Transverse colon (tissue), 4 donors: Measurements from ENCODE around the gene TENM4. TPM values are rescaled to one million over a fixed set of nuclear protein-coding genes. Genes with fewer than 3 reads are reported as not detected.
"Not testable (repeated sequence)": the region's sequence is repeated elsewhere in the genome, so short reads cannot be mapped to it uniquely, and the experiment has no call there.

Source experiments
- DNase-seq: peaks from one replicate; pipeline ENCODE4 v3.0.0-alpha.2; 2019
- H3K27ac ChIP-seq, 4 donors: fragments of 200-600 bp; sonication (generic); 2 replicates each; pipeline ENCODE4 v1.5.1; 2016 to 2018; ENCODE audit warnings: inconsistent platforms in 4 of 4
- H3K27me3 ChIP-seq: fragments of 200-600 bp; sonication (generic); 2 replicates; pipeline ENCODE4 v1.5.1; 2017; ENCODE audit warnings: inconsistent platforms
- H3K36me3 ChIP-seq, 4 donors: fragments of 200-600 bp; sonication (generic); 2 replicates each; pipeline ENCODE4 v1.5.1; 2017 to 2019; ENCODE audit warnings: inconsistent platforms in 4 of 4
- H3K4me1 ChIP-seq, 4 donors: fragments of 200-600 bp; sonication (generic); 2 replicates each; pipeline ENCODE4 v1.5.1; 2017 to 2020; ENCODE audit warnings: inconsistent platforms in 4 of 4
- H3K4me3 ChIP-seq, 4 donors: fragments of 200-600 bp; sonication (generic); 1 replicate in 1 of 4; 2 replicates in 3 of 4; pipeline versions ENCODE4 v1.5.1 to v1.6.1; 2017 to 2019; ENCODE audit warnings: inconsistent platforms in 4 of 4
- H3K9me3 ChIP-seq, 2 donors: fragments of 200-600 bp; sonication (generic); 2 replicates each; pipeline ENCODE4 v1.5.1; 2017 to 2019; ENCODE audit warnings: inconsistent platforms in 2 of 2
- CTCF ChIP-seq, 5 experiments: fragments of 200-600 bp in 3 of 5; fragments of 450-650 bp in 2 of 5; sonication (generic) in 3 of 5; IDR thresholded peaks; 1 replicate in 2 of 5; 2 replicates in 3 of 5; pipeline ENCODE4 v1.5.1; 2016 to 2017; ENCODE audit warnings: antibody characterized with exemption in 5 of 5, inconsistent platforms in 3 of 5, mild to moderate bottlenecking in 2 of 5, moderate library complexity in 1 of 5
- EP300 ChIP-seq: sonication (generic); formaldehyde crosslinking; IDR thresholded peaks from one replicate; pipeline ENCODE4 v1.6.1; 2017; ENCODE audit warnings: antibody characterized with exemption, low read depth
- POLR2A ChIP-seq: fragments of 450-650 bp; IDR thresholded peaks from one replicate; pipeline ENCODE4 v1.6.1; 2016; ENCODE audit warnings: antibody characterized with exemption, mild to moderate bottlenecking, moderate library complexity
- POLR2AphosphoS5 ChIP-seq, 3 donors: sonication (generic); formaldehyde crosslinking; IDR thresholded peaks; one replicate each; pipeline ENCODE4 v1.6.1; 2016; ENCODE audit warnings: antibody characterized with exemption in 3 of 3
- WGBS, 2 donors: methylation state at CpG; one replicate each; pipeline ENCODE4 v1.1.5; 2018; ENCODE audit warnings: low coverage in 1 of 2; 5-methylcytosine and 5-hydroxymethylcytosine counted together
- in situ Hi-C, 4 donors: fragments of 200-750 bp; cut with MboI; loops; one replicate each; pipeline versions ENCODE4 v1.15.0 to v1.15.1; 2017; ENCODE audit warnings: low sequenced_read_pairs in 3 of 4, low pct_ligation_motif_present in 1 of 4, low pct_unique_long_range_greater_than_20kb in 1 of 4
- intact Hi-C: fragments of 100-400 bp; cut with DNase I; formaldehyde crosslinking; loops from one replicate; pipeline ENCODE4 v1.15.1; 2023; ENCODE audit warnings: low total_unique reads
- total RNA-seq, 4 donors: library from RNA; depleted of rRNA; stranded (reverse); fragments of >200 nt; gene quantifications; one replicate each; pipeline ENCODE4 v1.1.0, GENCODE V29; 2016

TENM4 gene
- total RNA-seq, 4 donors from 2014 or later: 0.14 to 0.79 (median 0.39) TPM

- intact Hi-C loops (no loop called here), in situ Hi-C loops (no loop called here)
- 73 to 83% methylated on average over 2 to 3 of the region's 3 CpGs for WGBS, 2 donors
Measured at GRCh38 chr11:78981153-78981552, 459.7 kb downstream of the TENM4 start.

GRCh38 chr11:78978831-78979230, 462.0 kb downstream of the TENM4 start:
- H3K36me3 ChIP-seq: no peaks in the 10 kb centered on the region
- no peaks in the 10 kb centered on the region for H3K4me1 ChIP-seq
- no peak overlapping the region for H3K4me3 ChIP-seq
- TF ChIP-seq POLR2AphosphoS5 (IDR thresholded peaks at IDR 0.05): no peak
- no peak for TF ChIP-seq POLR2A
- no peak for TF ChIP-seq CTCF (IDR thresholded peaks at IDR 0.05)
- no peak for TF ChIP-seq EP300
- DNase-seq: no peak
- 93% methylated on average over 2 of the region's 2 CpGs; no CpG with 5 or more reads in 1 of the 2 donors for WGBS, 2 donors
- in situ Hi-C loops: no loop called here
- intact Hi-C loops: no loop called here
- no peak overlapping the region for H3K27ac ChIP-seq
- H3K27me3 ChIP-seq: no peaks in the 10 kb centered on the region
- H3K9me3 ChIP-seq: no peaks in the 10 kb centered on the region

More at GRCh38 chr11:78981153-78981552, 459.7 kb downstream of the TENM4 start:
- DNase-seq: no peak
- Histone ChIP-seq H3K9me3 (no peaks in the 10 kb centered on the region), H3K36me3 (no peaks in the 10 kb centered on the region), H3K4me3 (no peak overlapping the region), H3K4me1 (no peaks in the 10 kb centered on the region), H3K27ac (no peak overlapping the region), H3K27me3 (no peaks in the 10 kb centered on the region)
- TF ChIP-seq EP300 (no peak), POLR2AphosphoS5 (IDR thresholded peaks at IDR 0.05) (no peak), CTCF (IDR thresholded peaks at IDR 0.05) (no peak), POLR2A (no peak)

DNA sequence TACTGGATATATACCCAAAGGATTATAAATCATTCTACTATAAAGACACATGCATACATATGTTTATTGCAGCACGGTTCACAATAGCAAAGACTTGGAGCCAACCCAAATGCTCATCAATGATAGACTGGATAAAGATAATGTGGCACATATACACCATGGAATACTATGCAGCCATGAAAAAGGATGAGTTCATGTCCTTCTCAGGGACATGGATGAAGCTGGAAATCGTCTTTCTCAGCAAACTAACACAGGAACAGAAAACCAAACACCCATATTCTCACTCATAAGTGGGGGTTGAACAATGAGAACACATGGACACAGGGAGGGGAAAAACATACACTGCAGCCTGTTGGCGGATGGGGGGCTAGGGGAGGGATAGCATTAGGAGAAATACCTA, 463.0 kb downstream of the TENM4 start:
- 33 to 70% methylated on average over 1 to 3 of the region's 3 CpGs for WGBS, 2 donors
- H3K4me3 ChIP-seq, H3K9me3 ChIP-seq, in situ Hi-C loops, H3K4me1 ChIP-seq, DNase-seq, intact Hi-C loops, H3K27ac ChIP-seq, H3K36me3 ChIP-seq, H3K27me3 ChIP-seq: not testable (repeated sequence)

- in situ Hi-C loops: no loop called here
Measured at GRCh38 chr11:78977009-78977408, 463.8 kb downstream of the TENM4 start.

More at GRCh38 chr11:78977009-78977408, 463.8 kb downstream of the TENM4 start:
- H3K4me1 ChIP-seq: no peaks in the 10 kb centered on the region
- no peaks in the 10 kb centered on the region for H3K9me3 ChIP-seq
- H3K27me3 ChIP-seq: no peaks in the 10 kb centered on the region
- no peak overlapping the region for H3K27ac ChIP-seq
- intact Hi-C loops: no loop called here
- TF ChIP-seq POLR2AphosphoS5 (IDR thresholded peaks at IDR 0.05) (no peak), POLR2A (no peak), EP300 (no peak), CTCF (IDR thresholded peaks at IDR 0.05) (no peak)
- WGBS, 2 donors: 78 to 91% methylated on average over 3 of the region's 3 CpGs
- no peak for DNase-seq
- no peak overlapping the region for H3K4me3 ChIP-seq
- no peaks in the 10 kb centered on the region for H3K36me3 ChIP-seq
